H1 (cell line): ENCODE measurements around the gene BCL2L1. TPM values are rescaled to one million over a fixed set of nuclear protein-coding genes. Genes with fewer than 3 reads are reported as not detected.

Experiments
- CTCF ChIA-PET: fragments of 300-600 bp; sonication (Branson Sonifier 250); formaldehyde crosslinking; loops from one replicate; lab custom pipeline; 2021; ENCODE audit not compliant: partially characterized antibody; lab: Charles Lee
- POLR2A ChIA-PET: fragments of 300-600 bp; sonication (Branson Sonifier 250); formaldehyde crosslinking; loops from one replicate; lab custom pipeline; 2021; ENCODE audit warnings: inconsistent platforms; ENCODE audit not compliant: partially characterized antibody; lab: Charles Lee
- DNase-seq, 2 experiments: peaks; one replicate each; pipeline versions ENCODE4 v3.0.0 to v3.0.0-alpha.2; 2010 to 2022; ENCODE audit warnings: low spot score in 2 of 2, low read depth in 1 of 2, mixed read lengths in 1 of 2
- FAIRE-seq: peaks from 2 replicates; lab custom pipeline; 2011; peaks lifted over from hg19 to GRCh38; lab: Jason Lieb, UNC
- H2AFZ ChIP-seq: 2 replicates; pipeline ENCODE4 v1.8.1; 2012; ENCODE audit warnings: low read length, inconsistent platforms
- H2AK5ac ChIP-seq: 2 replicates; pipeline ENCODE4 v1.6.1; 2013; ENCODE audit warnings: low read depth, low read length
- H2BK120ac ChIP-seq: replicated peaks from 2 replicates; pipeline ENCODE3; 2013; ENCODE audit warnings: low read depth, low read length, inconsistent platforms
- H2BK12ac ChIP-seq: 2 replicates; pipeline ENCODE4 v1.6.1; 2013; ENCODE audit warnings: low read depth, low read length
- H2BK15ac ChIP-seq: 2 replicates; pipeline ENCODE4 v1.6.1; 2013; ENCODE audit warnings: low read length
- H2BK20ac ChIP-seq: 2 replicates; pipeline ENCODE4 v1.6.1; 2013; ENCODE audit warnings: low read length
- H2BK5ac ChIP-seq: 2 replicates; pipeline ENCODE4 v1.6.1; 2013; ENCODE audit warnings: low read depth, low read length
- H3K14ac ChIP-seq: 2 replicates; pipeline ENCODE4 v1.6.1; 2013; ENCODE audit warnings: inconsistent platforms; ENCODE audit not compliant: insufficient read length
- H3K18ac ChIP-seq: 2 replicates; pipeline ENCODE4 v1.6.1; 2013; ENCODE audit warnings: low read length; ENCODE audit errors: extremely low read depth
- H3K23ac ChIP-seq: 2 replicates; pipeline ENCODE4 v1.6.1; 2013; ENCODE audit warnings: inconsistent platforms; ENCODE audit not compliant: insufficient read length
- H3K23me2 ChIP-seq: 2 replicates; pipeline ENCODE4 v1.6.1; 2013; ENCODE audit warnings: low read depth, low read length
- H3K27ac ChIP-seq: 2 replicates; pipeline ENCODE4 v1.6.1; 2011; ENCODE audit warnings: low read depth, low read length, inconsistent platforms
- H3K27me3 ChIP-seq, 4 experiments: replicated peaks in 1 of 4; 1 replicate in 1 of 4; 2 replicates in 3 of 4; pipeline versions ENCODE4 v1.6.1 to v1.8.1; 2011 to 2013; ENCODE audit warnings: low read length in 3 of 4, mild to moderate bottlenecking in 3 of 4, inconsistent platforms in 2 of 4, mixed read lengths in 2 of 4, moderate library complexity in 1 of 4; ENCODE audit not compliant: control insufficient read depth in 3 of 4, insufficient read depth in 3 of 4; ENCODE audit errors: extremely low read depth in 1 of 4
- H3K36me3 ChIP-seq, 4 experiments: 2 replicates each; pipeline versions ENCODE4 v1.6.1 to v1.8.1; 2011 to 2013; ENCODE audit warnings: mild to moderate bottlenecking in 4 of 4, low read length in 3 of 4, moderate library complexity in 2 of 4, control low read depth in 1 of 4, inconsistent platforms in 1 of 4; ENCODE audit not compliant: insufficient read depth in 4 of 4, control insufficient read depth in 2 of 4
- H3K4ac ChIP-seq: replicated peaks from 2 replicates; pipeline ENCODE3; 2013; ENCODE audit warnings: low read length, low read depth, mixed read lengths, inconsistent platforms; ENCODE audit not compliant: insufficient read length
- H3K4me1 ChIP-seq, 4 experiments: replicated peaks in 1 of 4; 1 replicate in 1 of 4; 2 replicates in 3 of 4; pipeline versions ENCODE4 v1.6.1 to v1.8.1; 2011 to 2013; ENCODE audit warnings: low read length in 3 of 4, inconsistent platforms in 2 of 4, mixed read lengths in 1 of 4; ENCODE audit not compliant: insufficient read depth in 4 of 4, control insufficient read depth in 3 of 4
- H3K4me2 ChIP-seq, 2 experiments: 2 replicates each; pipeline versions ENCODE4 v1.6.1 to v1.8.1; 2011 to 2013; ENCODE audit warnings: low read depth in 2 of 2, low read length in 2 of 2, control low read depth in 1 of 2, inconsistent platforms in 1 of 2, mild to moderate bottlenecking in 1 of 2; ENCODE audit not compliant: insufficient read depth in 1 of 2
- H3K4me3 ChIP-seq, 4 experiments: fragments of 200-600, 300-600 bp in 1 of 4; sonication (generic), shearing (Covaris generic), sonication (Bioruptor Twin) in 1 of 4; 2 replicates each; pipeline versions ENCODE4 v1.5.1 to v1.8.1; 2011 to 2016; ENCODE audit warnings: low read length in 4 of 4, low read depth in 3 of 4, control low read depth in 2 of 4, inconsistent platforms in 2 of 4, mild to moderate bottlenecking in 2 of 4, mixed read lengths in 1 of 4, moderate library complexity in 1 of 4; ENCODE audit not compliant: insufficient read depth in 2 of 4; ENCODE audit errors: extremely low read depth in 1 of 4
- H3K56ac ChIP-seq: replicated peaks from 2 replicates; pipeline ENCODE3; 2013; ENCODE audit warnings: low read depth, mild to moderate bottlenecking, mixed read lengths, low read length, inconsistent platforms; ENCODE audit not compliant: insufficient read length
- H3K79me1 ChIP-seq: 2 replicates; pipeline ENCODE4 v1.6.1; 2013; ENCODE audit warnings: low read depth, low read length, control low read depth
- H3K79me2 ChIP-seq, 2 experiments: 2 replicates each; pipeline versions ENCODE4 v1.6.1 to v1.8.1; 2012 to 2013; ENCODE audit warnings: low read length in 2 of 2, mild to moderate bottlenecking in 2 of 2, inconsistent platforms in 1 of 2; ENCODE audit not compliant: insufficient read depth in 2 of 2, control insufficient read depth in 1 of 2
- H3K9ac ChIP-seq, 4 experiments: replicated peaks in 1 of 4; 1 replicate in 1 of 4; 2 replicates in 3 of 4; pipeline versions ENCODE4 v1.6.1 to v1.8.1; 2011 to 2013; ENCODE audit warnings: low read depth in 3 of 4, low read length in 3 of 4, control low read depth in 2 of 4, mild to moderate bottlenecking in 2 of 4, moderate library complexity in 2 of 4, inconsistent platforms in 1 of 4; ENCODE audit errors: extremely low read depth in 1 of 4
- H3K9me3 ChIP-seq, 2 experiments: 2 replicates each; pipeline versions ENCODE4 v1.6.1 to v1.8.1; 2012 to 2013; ENCODE audit warnings: mild to moderate bottlenecking in 2 of 2, moderate library complexity in 2 of 2, control low read depth in 1 of 2, inconsistent platforms in 1 of 2, low read depth in 1 of 2, low read length in 1 of 2, mixed read lengths in 1 of 2; ENCODE audit not compliant: insufficient read depth in 2 of 2
- H4K20me1 ChIP-seq, 2 experiments: replicated peaks in 1 of 2; 2 replicates each; pipeline versions ENCODE3 to v1.8.1; 2011 to 2013; ENCODE audit warnings: inconsistent platforms in 2 of 2, low read length in 2 of 2, mild to moderate bottlenecking in 1 of 2; ENCODE audit not compliant: insufficient read depth in 2 of 2, control insufficient read depth in 1 of 2
- H4K5ac ChIP-seq: 2 replicates; pipeline ENCODE4 v1.6.1; 2013; ENCODE audit warnings: low read length, low read depth, mixed read lengths, inconsistent platforms; ENCODE audit not compliant: insufficient read length
- H4K8ac ChIP-seq: 2 replicates; pipeline ENCODE4 v1.8.0; 2013; ENCODE audit warnings: mild to moderate bottlenecking, moderate library complexity, low read length, inconsistent platforms; ENCODE audit not compliant: insufficient read depth; ENCODE audit errors: extremely low read depth
- H4K91ac ChIP-seq: replicated peaks from 2 replicates; pipeline ENCODE3; 2013; ENCODE audit warnings: low read length, mixed read lengths, inconsistent platforms; ENCODE audit not compliant: insufficient read length
- EGR1 ChIP-seq: IDR thresholded peaks from 2 replicates; pipeline ENCODE4 v1.6.1; 2011; ENCODE audit warnings: low read depth, low read length, borderline replicate concordance
- GABPA ChIP-seq: IDR thresholded peaks from 2 replicates; pipeline ENCODE4 v1.6.1; 2011; ENCODE audit warnings: mild to moderate bottlenecking, low read length, moderate library complexity, borderline replicate concordance; ENCODE audit not compliant: insufficient read depth
- SP1 ChIP-seq: IDR thresholded peaks from 2 replicates; pipeline ENCODE4 v1.6.1; 2011; ENCODE audit warnings: low read depth, low read length
- TEAD4 ChIP-seq: IDR thresholded peaks from 2 replicates; pipeline ENCODE4 v1.6.1; 2012; ENCODE audit warnings: low read depth, low read length, inconsistent platforms, mixed read lengths
- WGBS, 2 experiments: shearing (Covaris generic) in 1 of 2; methylation state at CpG; one replicate each; pipeline versions ENCODE4 v1.1.6 to v1.1.7; 2013 to 2015; ENCODE audit warnings: low lambda C conversion rate in 2 of 2, mixed read lengths in 2 of 2, inconsistent platforms in 1 of 2, low coverage in 1 of 2, missing lambda C conversion rate in 1 of 2; ENCODE audit not compliant: insufficient replicate concordance in 2 of 2, insufficient coverage in 1 of 2, insufficient read length in 1 of 2; ENCODE audit errors: extremely low coverage in 1 of 2, missing lambda C conversion rate in 1 of 2; 5-methylcytosine and 5-hydroxymethylcytosine counted together
- polyA plus RNA-seq, 7 experiments: library from polyadenylated mRNA; depleted of rRNA in 3 of 7; stranded (reverse) in 5 of 7; unstranded in 2 of 7; fragments of >200 nt in 5 of 7; fragments of 200-250 nt in 2 of 7; gene quantifications; 1 replicate in 5 of 7; 2 replicates in 1 of 7; 4 replicates in 1 of 7; pipeline versions ENCODE4 v1.2.1 to v1.2.3, GENCODE V29; 2011 to 2013; ENCODE audit warnings: missing spikeins in 2 of 7, mixed read lengths in 2 of 7
- total RNA-seq: library from RNA; stranded (reverse); fragmentation: NEBNext Ultra II Directional; extraction: Animal tissue kit (Norgen Biotek cat#: 25700); gene quantifications from 2 replicates; pipeline ENCODE4 v1.2.1, GENCODE V29; 2021

Gene BCL2L1
- total and polyA plus RNA-seq, 2 of the 8 experiments (the other 6 are each of a cell fraction or from before 2014, with no cell fraction given): 64.9 to 66.1 TPM

- Histone ChIP-seq H3K79me1 (no peaks in the 10 kb centered on the region), H4K8ac (no peak overlapping the region), H3K9ac (no peak overlapping the region), H3K4me3 (no peak overlapping the region), H2BK120ac (no peak overlapping the region), H3K23ac (no peak overlapping the region), H4K91ac (no peak overlapping the region), H3K4me1 (peaks cover 0 to 2% (median 0%) of the 10 kb centered on the region in 4 experiments; a peak in 2 of 7 replicates), H3K4ac (no peak overlapping the region), H4K5ac (no peak overlapping the region), H2BK12ac (no peak overlapping the region), H3K79me2 (no peaks in the 10 kb centered on the region; a peak in 1 of 4 replicates), H3K27me3 (no peaks in the 10 kb centered on the region)
- FAIRE-seq (no peak), DNase-seq (no peak)
- CTCF ChIA-PET: interaction anchor here (0.6 to 2.7 kb wide), 3 partner anchors 7 to 56 kb away, joined by 3 to 9 read pairs (median 3); no protein-coding TSS in a partner anchor
- TF ChIP-seq GABPA (no peak), TEAD4 (no peak), SP1 (no peak), EGR1 (no peak)
- TF ChIP-seq, all 59 proteins: peak for 0
- Histone ChIP-seq H2AFZ (no peak overlapping the region), H2AK5ac (no peak overlapping the region), H3K56ac (no peak overlapping the region), H2BK15ac (no peak overlapping the region), H3K36me3 (peaks cover 0 to 13% (median 6%) of the 10 kb centered on the region in 4 experiments; a peak in 4 of 8 replicates), H3K23me2 (no peaks in the 10 kb centered on the region), H3K4me2 (no peak overlapping the region), H3K18ac (no peak overlapping the region), H3K9me3 (no peaks in the 10 kb centered on the region), H2BK20ac (no peak overlapping the region), H3K27ac (no peak overlapping the region), H2BK5ac (0 out of 2 replicates have a peak overlapping the region, but pooled peaks have one; percentile 5), H4K20me1 (peaks cover 3% of the 10 kb centered on the region in 2 experiments), H3K14ac (no peak overlapping the region)
- 95% methylated on average over 15 of the region's 15 CpGs; no CpG with 5 or more reads in 1 of the 2 experiments for WGBS, 2 experiments
- POLR2A ChIA-PET: interaction anchor here (0.6 to 0.7 kb wide), 3 partner anchors 10 to 811 kb away, joined by 3 to 5 read pairs (median 3); no protein-coding TSS in a partner anchor
These were observed 55.1 kb downstream of the BCL2L1 start for GRCh38 chr20:31667315-31668285.
